ENCODE data around the gene STEAP4.
"Not testable (repeated sequence)": the region's sequence is repeated elsewhere in the genome, so short reads cannot be mapped to it uniquely, and the experiment has no call there.

The STEAP4 gene

GRCh38 chr7:88264987-88265386, 41.7 kb downstream of the STEAP4 start:
- DNase-seq, result not testable (repeated sequence)

GRCh38 chr7:88262562-88262961, 44.1 kb downstream of the STEAP4 start:
- no peak for DNase-seq

DNA sequence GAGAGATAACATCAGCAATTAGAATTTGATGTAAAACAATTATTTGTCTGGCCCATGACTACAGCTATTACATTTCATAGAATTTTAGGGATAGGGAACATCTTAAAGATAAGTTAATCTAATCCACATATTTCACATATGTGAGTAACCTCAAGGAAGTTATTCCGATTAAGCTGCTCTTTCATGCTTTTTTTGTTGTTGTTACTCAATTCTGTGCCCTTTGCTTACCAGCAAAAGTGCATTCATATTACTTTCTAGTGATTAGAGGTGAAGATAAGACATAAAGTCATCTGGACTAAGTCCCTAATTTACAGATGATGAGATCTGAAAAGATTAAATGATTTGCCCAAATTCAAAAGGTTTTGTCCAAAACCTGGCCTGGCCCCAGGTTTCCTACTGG, 46.0 kb downstream of the STEAP4 start:
- DNase-seq, result no peak

- no peak for DNase-seq
These were observed 46.9 kb downstream of the STEAP4 start for GRCh38 chr7:88259656-88260380.

GRCh38 chr7:88258296-88258695, 48.4 kb downstream of the STEAP4 start:
- DNase-seq, result not testable (repeated sequence)

GRCh38 chr7:88256906-88257305, 49.8 kb downstream of the STEAP4 start:
- no peak for DNase-seq

GRCh38 chr7:88254721-88255424, 51.8 kb downstream of the STEAP4 start:
- no peak for DNase-seq

DNA sequence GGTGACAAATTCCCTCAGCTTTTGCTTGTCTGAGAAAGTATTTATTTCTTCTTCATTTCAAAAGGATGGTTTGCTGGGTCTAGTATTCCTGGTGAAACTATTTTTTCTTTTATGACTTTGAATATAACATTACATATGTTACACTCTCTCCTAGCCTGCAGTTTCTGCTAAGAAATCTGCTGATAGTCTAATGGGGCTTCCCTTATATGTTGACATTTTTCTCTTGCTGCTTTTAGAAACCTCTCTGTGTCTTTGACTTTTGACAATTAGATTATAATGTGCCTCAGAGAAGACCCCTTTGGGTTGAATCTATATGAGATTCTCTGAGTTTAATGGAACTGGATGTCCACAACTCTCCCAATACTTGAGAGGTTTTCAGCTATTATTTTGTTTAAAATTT, 53.1 kb downstream of the STEAP4 start:
- no peak for DNase-seq

DNA sequence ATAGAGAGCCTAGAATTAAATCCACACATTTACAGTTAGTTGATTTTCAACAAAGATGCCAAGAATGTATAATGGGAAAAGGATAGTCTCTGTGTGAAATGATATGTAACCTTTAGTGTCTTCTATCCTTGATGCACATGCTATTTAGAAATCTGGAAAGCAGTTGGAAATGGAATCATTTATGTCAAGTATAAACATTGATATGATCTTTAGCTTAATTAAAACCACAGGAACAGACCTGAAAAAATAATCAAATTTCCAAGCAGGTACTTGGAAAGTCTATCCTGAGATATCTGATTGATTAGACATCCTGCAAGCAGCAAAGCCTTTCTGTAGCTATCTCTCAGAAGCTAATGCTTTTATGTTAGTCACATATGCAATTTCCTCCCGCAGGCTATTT, 62.4 kb downstream of the STEAP4 start:
- DNase-seq, result no peak

DNA sequence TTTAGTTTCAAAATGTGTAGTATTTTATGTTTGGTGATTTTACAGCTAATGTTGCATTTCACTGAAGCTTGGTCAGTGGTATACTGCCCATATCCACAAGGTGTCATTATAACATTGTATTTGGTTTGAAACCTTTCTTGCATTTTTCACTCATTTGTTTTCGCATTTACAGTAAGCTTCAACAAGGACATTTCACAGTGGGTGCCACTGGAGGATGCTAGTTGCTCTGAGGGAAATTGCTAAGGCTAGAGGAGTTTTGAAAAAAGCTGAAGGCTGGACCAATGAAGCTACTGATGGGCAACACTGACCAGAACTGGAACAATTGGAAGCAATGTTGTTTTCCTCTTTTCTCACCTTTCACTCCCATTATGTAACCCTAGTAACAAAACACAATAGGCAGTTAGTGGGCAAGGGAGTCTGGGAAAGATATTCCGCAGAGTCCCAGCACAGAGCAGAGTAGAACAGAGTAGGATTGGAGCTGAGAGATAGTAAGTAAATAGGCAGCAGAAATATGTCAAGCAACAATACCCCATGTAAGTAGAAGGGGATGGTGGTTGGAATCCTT, 63.3 kb downstream of the STEAP4 start:
- peak; percentile 40 for DNase-seq

GRCh38 chr7:88239852-88240251, 66.8 kb downstream of the STEAP4 start:
- no peak for DNase-seq

DNA sequence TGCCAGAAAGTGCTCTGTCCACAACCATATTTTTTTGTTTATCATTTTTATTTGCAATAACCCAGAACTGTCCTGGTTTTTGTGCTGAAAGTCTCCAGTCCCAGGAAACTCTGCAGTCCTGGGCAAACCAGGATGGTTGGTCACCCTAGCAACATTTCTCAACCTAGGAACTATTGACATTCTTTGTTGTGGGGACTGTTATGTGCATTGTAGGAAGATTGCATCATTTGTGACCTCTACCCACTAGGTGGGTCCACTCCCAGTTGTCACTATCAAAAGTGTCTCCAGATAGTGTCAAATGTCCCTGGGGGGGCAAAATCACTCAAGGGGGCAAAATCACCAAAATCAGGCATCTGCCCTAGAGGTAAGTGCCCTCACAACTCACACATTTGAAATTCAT, 72.9 kb downstream of the STEAP4 start:
- no peak for DNase-seq

GRCh38 chr7:88230646-88231045, 76.0 kb downstream of the STEAP4 start:
- no peak for DNase-seq

- DNase-seq, result peak; percentile 30
These were observed 77.2 kb downstream of the STEAP4 start for GRCh38 chr7:88229302-88229995.

GRCh38 chr7:88226886-88227516, 79.7 kb downstream of the STEAP4 start:
- DNase-seq, result no peak

- DNase-seq, result no peak
These were observed 80.5 kb downstream of the STEAP4 start for GRCh38 chr7:88226201-88226600.

- DNase-seq, result no peak
These were observed 82.0 kb downstream of the STEAP4 start for GRCh38 chr7:88224601-88225275.

GRCh38 chr7:88223265-88223664, 83.4 kb downstream of the STEAP4 start:
- DNase-seq, result no peak

All from DMS79 (cell line).